Bronchial epithelial cell (primary cell): ENCODE measurements around the gene PSMC1. TPM values are rescaled to one million over a fixed set of nuclear protein-coding genes. Genes with fewer than 3 reads are reported as not detected.
A peak's percentile ranks its signal among the peaks of the same experiment; 100 is the strongest.

Source experiments
- DNase-seq: peaks from one replicate; pipeline ENCODE4 v3.0.0-alpha.2; 2010; ENCODE audit warnings: low read depth
- FAIRE-seq: peaks from 2 replicates; lab custom pipeline; 2011; peaks lifted over from hg19 to GRCh38; lab: Jason Lieb, UNC
- H3K27me3 ChIP-seq: 2 replicates; pipeline ENCODE4 v1.5.1; 2011; ENCODE audit warnings: low read length; ENCODE audit not compliant: control insufficient read depth, insufficient read depth
- H3K36me3 ChIP-seq: 2 replicates; pipeline ENCODE4 v1.5.1; 2011; ENCODE audit warnings: low read length; ENCODE audit not compliant: control insufficient read depth, insufficient read depth
- H3K4me3 ChIP-seq: 2 replicates; pipeline ENCODE4 v1.5.1; 2011; ENCODE audit warnings: mild to moderate bottlenecking, low read depth, low read length, control low read depth
- total RNA-seq: library from RNA; depleted of rRNA; stranded (reverse); fragments of >200 nt; gene quantifications from 2 replicates; pipeline ENCODE4 v1.2.1, GENCODE V29; 2014
- TF ChIP-seq, protein P1 (sequence below): IDR thresholded peaks from 2 replicates; pipeline ENCODE4 v1.5.1; 2011; ENCODE audit warnings: mild to moderate bottlenecking, moderate library complexity, low read length, control low read depth, inconsistent platforms; ENCODE audit not compliant: insufficient read depth, severe bottlenecking

PSMC1 gene
- total RNA-seq, 1 donor from 2014 or later = 102 TPM

DNA sequence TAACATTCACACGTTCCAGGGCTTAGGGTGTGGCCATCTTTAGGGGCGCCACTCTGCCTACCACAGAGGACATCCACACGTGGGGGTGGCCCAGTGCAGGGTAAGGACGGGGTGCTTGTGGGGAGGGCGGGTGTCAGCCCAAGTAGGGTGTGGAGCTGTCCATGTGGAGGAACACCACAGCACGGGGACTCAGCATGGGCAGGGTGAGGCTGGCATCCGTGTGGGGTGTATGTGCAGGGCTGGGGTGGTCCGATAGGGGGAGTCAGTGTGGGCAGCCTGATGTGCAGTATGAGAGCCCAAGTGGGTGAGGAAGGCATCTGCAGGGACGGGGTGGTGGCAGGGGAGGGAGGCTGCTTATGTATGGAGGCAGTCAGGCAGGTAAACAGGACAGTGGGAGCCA is 17.7 kb downstream of the PSMC1 start:
- no peak for DNase-seq
- Histone ChIP-seq H3K27me3 (no peaks in the 10 kb centered on the region), H3K36me3 (peaks cover 22% of the 10 kb centered on the region), H3K4me3 (no peak overlapping the region)
- FAIRE-seq = no peak
- TF ChIP-seq, protein P1, sequence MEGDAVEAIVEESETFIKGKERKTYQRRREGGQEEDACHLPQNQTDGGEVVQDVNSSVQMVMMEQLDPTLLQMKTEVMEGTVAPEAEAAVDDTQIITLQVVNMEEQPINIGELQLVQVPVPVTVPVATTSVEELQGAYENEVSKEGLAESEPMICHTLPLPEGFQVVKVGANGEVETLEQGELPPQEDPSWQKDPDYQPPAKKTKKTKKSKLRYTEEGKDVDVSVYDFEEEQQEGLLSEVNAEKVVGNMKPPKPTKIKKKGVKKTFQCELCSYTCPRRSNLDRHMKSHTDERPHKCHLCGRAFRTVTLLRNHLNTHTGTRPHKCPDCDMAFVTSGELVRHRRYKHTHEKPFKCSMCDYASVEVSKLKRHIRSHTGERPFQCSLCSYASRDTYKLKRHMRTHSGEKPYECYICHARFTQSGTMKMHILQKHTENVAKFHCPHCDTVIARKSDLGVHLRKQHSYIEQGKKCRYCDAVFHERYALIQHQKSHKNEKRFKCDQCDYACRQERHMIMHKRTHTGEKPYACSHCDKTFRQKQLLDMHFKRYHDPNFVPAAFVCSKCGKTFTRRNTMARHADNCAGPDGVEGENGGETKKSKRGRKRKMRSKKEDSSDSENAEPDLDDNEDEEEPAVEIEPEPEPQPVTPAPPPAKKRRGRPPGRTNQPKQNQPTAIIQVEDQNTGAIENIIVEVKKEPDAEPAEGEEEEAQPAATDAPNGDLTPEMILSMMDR = no peak

DNA sequence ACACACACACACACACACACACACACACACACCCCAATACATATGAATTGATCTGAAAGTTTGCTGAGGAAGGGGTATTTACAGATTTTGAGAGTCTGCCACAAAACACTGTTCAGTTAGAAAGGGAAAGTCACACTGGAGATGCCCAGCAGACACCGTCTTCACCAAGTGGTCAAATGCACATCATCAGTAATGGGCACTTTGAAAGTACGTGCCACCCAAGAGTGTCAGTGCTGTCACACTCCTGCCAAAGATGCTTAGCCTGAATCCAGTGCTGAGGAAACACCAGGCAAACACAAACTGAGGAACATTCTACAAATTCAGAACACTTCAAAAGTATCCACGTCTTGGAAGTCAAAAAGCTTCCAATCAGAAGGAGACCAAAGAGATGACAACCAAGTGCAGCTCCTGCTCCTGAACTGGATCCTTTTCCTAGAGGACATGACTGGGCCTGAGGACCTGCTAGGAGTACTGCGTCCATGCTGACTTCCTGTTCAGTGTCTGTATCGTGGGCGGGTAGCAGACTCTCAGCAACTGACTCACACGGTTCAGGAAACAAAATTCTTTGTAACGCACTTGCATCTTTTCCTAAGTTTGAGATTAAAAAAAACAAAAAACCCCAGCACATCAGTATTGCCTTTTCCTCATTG is 18.6 kb downstream of the PSMC1 start:
- DNase-seq = peak; percentile 84
- TF ChIP-seq, protein P1 = no peak
- Histone ChIP-seq H3K36me3 (peaks cover 25% of the 10 kb centered on the region), H3K27me3 (no peaks in the 10 kb centered on the region), H3K4me3 (no peak overlapping the region)
- FAIRE-seq = peak; percentile 92

DNA sequence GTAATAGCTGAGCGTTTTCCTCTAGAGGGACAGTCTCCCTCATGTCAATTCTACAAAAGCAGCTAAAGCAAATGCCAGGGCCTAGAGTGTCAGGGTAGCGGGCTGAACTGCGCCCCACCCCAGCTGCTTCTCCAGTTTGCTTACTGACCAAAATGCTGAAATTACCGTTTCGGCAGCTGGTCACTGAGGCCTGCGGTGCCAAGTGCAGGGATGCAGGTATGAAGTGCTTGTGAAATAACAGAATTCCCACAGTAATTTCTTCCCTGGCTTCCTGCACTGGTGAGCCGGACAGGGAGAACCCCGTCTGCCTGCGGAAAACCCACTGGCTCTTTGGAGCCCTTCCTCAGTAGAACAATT is 19.1 kb downstream of the PSMC1 start:
- DNase-seq (no peak), FAIRE-seq (no peak)
- Histone ChIP-seq H3K4me3 (no peak overlapping the region), H3K27me3 (no peaks in the 10 kb centered on the region), H3K36me3 (peaks cover 25% of the 10 kb centered on the region)
- TF ChIP-seq, protein P1 = no peak

DNA sequence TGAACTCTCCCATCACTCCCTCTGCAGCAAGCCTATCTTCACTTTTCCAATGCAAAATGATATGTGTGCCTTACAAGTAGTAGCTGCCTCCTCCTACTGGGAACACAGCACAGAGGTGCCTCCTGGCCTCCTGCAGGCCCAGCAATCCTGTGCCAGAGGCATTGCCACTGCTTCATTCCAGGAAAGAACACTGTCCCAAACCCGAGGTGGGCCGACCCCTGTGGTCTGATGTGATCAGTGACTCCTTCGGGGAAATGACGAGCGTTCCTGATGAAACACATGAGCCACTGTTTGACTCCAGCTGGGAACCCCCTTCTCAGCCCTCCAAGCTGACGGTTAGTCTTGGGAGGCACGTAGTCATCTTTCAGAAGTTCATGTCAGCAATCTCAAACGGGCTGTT is 19.5 kb downstream of the PSMC1 start:
- H3K27me3 ChIP-seq = no peaks in the 10 kb centered on the region
- TF ChIP-seq, protein P1 = no peak
- H3K4me3 ChIP-seq = no peak overlapping the region
- FAIRE-seq (no peak), DNase-seq (no peak)
- peaks cover 22% of the 10 kb centered on the region for H3K36me3 ChIP-seq

DNA sequence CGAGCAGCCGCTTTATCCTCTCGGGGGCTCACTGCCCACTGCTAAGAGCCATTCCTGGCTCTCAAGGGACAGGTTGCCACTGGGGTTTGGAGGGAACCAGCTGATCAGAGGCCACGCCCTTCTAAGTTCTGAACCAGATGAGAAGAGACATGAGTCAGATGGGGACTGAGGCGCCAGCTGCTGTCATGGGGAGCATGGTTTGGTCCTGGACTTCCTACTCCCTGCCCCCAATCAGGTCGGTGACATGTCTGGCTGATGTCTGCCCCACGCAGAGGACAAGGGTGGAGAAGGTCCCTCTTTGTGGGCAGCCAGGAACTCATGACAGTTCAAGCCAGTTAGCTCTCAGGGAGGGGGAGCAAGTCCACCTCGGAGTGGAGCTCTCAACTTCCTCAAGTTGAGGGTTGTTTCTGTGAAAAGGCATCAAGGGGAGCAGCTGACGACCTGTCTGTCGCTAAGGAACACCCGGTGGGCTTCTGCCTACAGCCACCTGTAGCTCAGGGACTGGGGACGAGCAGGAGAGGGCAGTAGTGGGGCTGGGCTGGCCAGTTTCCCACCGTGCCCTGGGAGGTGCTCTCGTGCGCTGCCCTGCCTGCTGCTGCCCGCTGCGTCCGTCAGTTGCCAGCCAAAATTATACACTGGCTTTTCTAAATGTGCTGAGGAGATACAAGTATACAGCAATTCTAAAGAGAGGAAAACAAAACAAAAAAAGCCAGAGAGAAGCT is 20.5 kb downstream of the PSMC1 start:
- no peaks in the 10 kb centered on the region for H3K27me3 ChIP-seq
- DNase-seq = peak; percentile 32
- no peak for FAIRE-seq
- TF ChIP-seq, protein P1 = no peak
- H3K4me3 ChIP-seq = no peak overlapping the region
- H3K36me3 ChIP-seq = peaks cover 22% of the 10 kb centered on the region
